ENCODE measurements around the gene UBE3A.

GRCh38 chr15:25401501-25401900 lies 37.3 kb downstream of the UBE3A start:
- TF ChIP-seq SRF (IDR thresholded peaks at IDR 0.05; ENCODE audit: low read depth in 2 of 2, low read length in 2 of 2) = no peak
- TF ChIP-seq, protein P1, sequence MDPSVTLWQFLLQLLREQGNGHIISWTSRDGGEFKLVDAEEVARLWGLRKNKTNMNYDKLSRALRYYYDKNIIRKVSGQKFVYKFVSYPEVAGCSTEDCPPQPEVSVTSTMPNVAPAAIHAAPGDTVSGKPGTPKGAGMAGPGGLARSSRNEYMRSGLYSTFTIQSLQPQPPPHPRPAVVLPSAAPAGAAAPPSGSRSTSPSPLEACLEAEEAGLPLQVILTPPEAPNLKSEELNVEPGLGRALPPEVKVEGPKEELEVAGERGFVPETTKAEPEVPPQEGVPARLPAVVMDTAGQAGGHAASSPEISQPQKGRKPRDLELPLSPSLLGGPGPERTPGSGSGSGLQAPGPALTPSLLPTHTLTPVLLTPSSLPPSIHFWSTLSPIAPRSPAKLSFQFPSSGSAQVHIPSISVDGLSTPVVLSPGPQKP (IDR thresholded peaks at IDR 0.05; ENCODE audit: low read depth, low read length) = no peak
- TF ChIP-seq MTA3 (IDR thresholded peaks at IDR 0.05; ENCODE audit: borderline replicate concordance, low read length) = no peak
- TF ChIP-seq CREB1 (IDR thresholded peaks at IDR 0.05; ENCODE audit: low read depth) = no peak
- no peak for TF ChIP-seq EZH2 (IDR thresholded peaks at IDR 0.05; ENCODE audit: borderline replicate concordance, control insufficient read depth, low read depth, low read length)
- no peak for TF ChIP-seq PAX8 (IDR thresholded peaks at IDR 0.05)

Measured in GM12878 (cell line).